ENCODE measurements around the gene TRIM28. TPM values are rescaled to one million over a fixed set of nuclear protein-coding genes. Genes with fewer than 3 reads are reported as not detected.

TRIM28 gene
- total and polyA plus RNA-seq, 5 donors, result 98.7 to 161 (median 142) TPM

- no peaks in the 10 kb centered on the region for H3K9me3 ChIP-seq (ENCODE audit: control insufficient read depth, low read length)
- intact Hi-C loops (cut with DNase I), result no loop called here
- ATAC-seq (no peak), DNase-seq (peak in 2 of 3 donors; percentile 25 to 28)
- 90% methylated on average over 4 of the region's 4 CpGs for WGBS
- H3K4me3 ChIP-seq (ENCODE audit: low read length), result no peak overlapping the region
- H3K27me3 ChIP-seq (ENCODE audit: control insufficient read depth, insufficient read depth), result no peaks in the 10 kb centered on the region
- no peak overlapping the region for H3K27ac ChIP-seq (ENCODE audit: low read length)
- no peaks in the 10 kb centered on the region for H3K4me1 ChIP-seq (ENCODE audit: control insufficient read depth, insufficient read depth, low read length)
Observed at GRCh38 chr19:58586133-58586765, 42.4 kb downstream of the TRIM28 start.

Small RNA genes lying within 50 kb of the gene (microRNA-seq; reads per million reads assigned to microRNA genes)
- 0 to 0.54 reads per million in 2 donors for gene MIR6807

Other genes starting within 250 kb of the TRIM28 start
- 10 to 100 TPM; 19.9 to 24.1 (median 21.1) TPM for gene ERVK3-1, start 238.7 kb upstream of the TRIM28 start, total RNA-seq
- 27.7 TPM for gene ERVK3-1, start 238.7 kb upstream of the TRIM28 start, polyA plus RNA-seq
- gene ZSCAN22, start 217.1 kb upstream of the TRIM28 start, total RNA-seq, result 1 to 10 TPM; 1.4 to 2.1 (median 1.9) TPM
- 0.79 TPM for gene ZSCAN22, start 217.1 kb upstream of the TRIM28 start, polyA plus RNA-seq
- gene A1BG, start 190.6 kb upstream of the TRIM28 start, total RNA-seq, result 10 to 100 TPM; 21.0 to 36.0 (median 28.6) TPM
- 32.6 TPM for gene A1BG, start 190.6 kb upstream of the TRIM28 start, polyA plus RNA-seq
- 1 to 10 TPM in 1 of 4 donors, under 1 TPM in 3; 0.33 to 1.1 (median 0.47) TPM for gene ZNF497, start 181.3 kb upstream of the TRIM28 start, total RNA-seq
- 0.27 TPM for gene ZNF497, start 181.3 kb upstream of the TRIM28 start, polyA plus RNA-seq
- gene ZNF837, start 163.0 kb upstream of the TRIM28 start, total RNA-seq, result under 1 TPM; 0.33 to 0.82 (median 0.55) TPM
- gene ZNF837, start 163.0 kb upstream of the TRIM28 start, polyA plus RNA-seq, result 0.52 TPM
- gene RPS5, start 156.8 kb upstream of the TRIM28 start, total RNA-seq, result 100 to 1,000 TPM; 513 to 681 (median 600) TPM
- gene RPS5, start 156.8 kb upstream of the TRIM28 start, polyA plus RNA-seq, result 566 TPM
- not detected for gene RNF225, start 148.4 kb upstream of the TRIM28 start, total RNA-seq
- gene RNF225, start 148.4 kb upstream of the TRIM28 start, polyA plus RNA-seq, result not detected
- 10 to 100 TPM; 19.2 to 22.6 (median 20.2) TPM for gene ZNF584, start 135.4 kb upstream of the TRIM28 start, total RNA-seq
- gene ZNF584, start 135.4 kb upstream of the TRIM28 start, polyA plus RNA-seq, result 13.6 TPM
- 1 to 10 TPM; 6.4 to 7.5 (median 6.8) TPM for gene ZNF132, start 103.9 kb upstream of the TRIM28 start, total RNA-seq
- 2.4 TPM for gene ZNF132, start 103.9 kb upstream of the TRIM28 start, polyA plus RNA-seq
- 1 to 10 TPM; 2.7 to 4.8 (median 3.7) TPM for gene ZNF324B, start 92.4 kb upstream of the TRIM28 start, total RNA-seq
- gene ZNF324B, start 92.4 kb upstream of the TRIM28 start, polyA plus RNA-seq, result 1.9 TPM
- 1 to 10 TPM; 5.2 to 7.4 (median 6.9) TPM for gene ZNF324, start 77.0 kb upstream of the TRIM28 start, total RNA-seq
- gene ZNF324, start 77.0 kb upstream of the TRIM28 start, polyA plus RNA-seq, result 3.3 TPM
- 1 to 10 TPM; 4.8 to 7.6 (median 5.7) TPM for gene ZNF446, start 67.7 kb upstream of the TRIM28 start, total RNA-seq
- gene ZNF446, start 67.7 kb upstream of the TRIM28 start, polyA plus RNA-seq, result 6.4 TPM
- gene SLC27A5, start 32.1 kb upstream of the TRIM28 start, total RNA-seq, result 1 to 10 TPM; 5.3 to 8.1 (median 7.5) TPM
- gene SLC27A5, start 32.1 kb upstream of the TRIM28 start, polyA plus RNA-seq, result 7.6 TPM
- 10 to 100 TPM in 3 of 4 donors, 1 to 10 TPM in 1; 9.9 to 13.1 (median 11.1) TPM for gene ZBTB45, start 24.3 kb upstream of the TRIM28 start, total RNA-seq
- gene ZBTB45, start 24.3 kb upstream of the TRIM28 start, polyA plus RNA-seq, result 7.0 TPM
- 100 to 1,000 TPM; 106 to 116 (median 114) TPM for gene CHMP2A, start 11.0 kb downstream of the TRIM28 start, total RNA-seq
- 196 TPM for gene CHMP2A, start 11.0 kb downstream of the TRIM28 start, polyA plus RNA-seq
- 100 to 1,000 TPM; 117 to 137 (median 123) TPM for gene UBE2M, start 14.5 kb downstream of the TRIM28 start, total RNA-seq
- gene UBE2M, start 14.5 kb downstream of the TRIM28 start, polyA plus RNA-seq, result 92.7 TPM
- gene MZF1, start 29.3 kb downstream of the TRIM28 start, total RNA-seq, result 10 to 100 TPM; 10.1 to 15.6 (median 12.8) TPM
- 12.0 TPM for gene MZF1, start 29.3 kb downstream of the TRIM28 start, polyA plus RNA-seq